Measurements from ENCODE around the gene SAMD4A.

- TF ChIP-seq CTCF (IDR thresholded peaks at IDR 0.05; ENCODE audit: insufficient read depth, low read length, poor library complexity, severe bottlenecking) (no peak), EZH2phosphoT487 (conservative IDR thresholded peaks at IDR 0.05; ENCODE audit: low read length) (no peak)
These were observed 199.6 kb downstream of the SAMD4A start for GRCh38 chr14:54766276-54767138.

All from SU-DHL-6 (cell line).